A549 (cell line): Measurements from ENCODE around the gene CD209. TPM values are rescaled to one million over a fixed set of nuclear protein-coding genes. Genes with fewer than 3 reads are reported as not detected.
A peak's percentile ranks its signal among the peaks of the same experiment; 100 is the strongest.
"Not testable (repeated sequence)": the region's sequence is repeated elsewhere in the genome, so short reads cannot be mapped to it uniquely, and the experiment has no call there.

Experiments
- ATAC-seq, 2 experiments: fragments of 200-7000 bp in 1 of 2; fragments of >200 bp in 1 of 2; cut with Nextera tagmentation in 1 of 2; cut with Tn5 transposase in 1 of 2; 3 replicates each; pipeline versions ENCODE4 v1.8.0 to v1.9.1; 2018 to 2020; ENCODE audit warnings: mild to moderate bottlenecking in 1 of 2, moderate library complexity in 1 of 2
- CTCF ChIA-PET: fragments of 300-600 bp; sonication (Branson Sonifier 250); formaldehyde crosslinking; extraction: SDS; loops from one replicate; lab custom pipeline; 2021; ENCODE audit warnings: antibody characterized with exemption, inconsistent platforms; lab: Yijun Ruan, JAX
- POLR2A ChIA-PET: fragments of 350-600 bp; formaldehyde crosslinking; extraction: SDS; loops from one replicate; lab custom pipeline; 2021; ENCODE audit warnings: antibody characterized with exemption, inconsistent platforms; lab: Yijun Ruan, JAX
- DNase-seq, 2 experiments: peaks; one replicate each; pipeline versions ENCODE4 v3.0.0 to v3.0.0-alpha.2; 2011 to 2016; ENCODE audit warnings: low read depth in 1 of 2, low spot score in 1 of 2
- FAIRE-seq: peaks from 2 replicates; lab custom pipeline; 2011; peaks lifted over from hg19 to GRCh38; lab: Jason Lieb, UNC
- H3K27ac ChIP-seq, 2 experiments: fragments of >200 bp; sonication (Bioruptor Twin); formaldehyde crosslinking; 3 replicates each; pipeline ENCODE4 v1.5.1; 2016 to 2017
- H3K4me1 ChIP-seq: fragments of >200 bp; sonication (Bioruptor Twin); formaldehyde crosslinking; 3 replicates; pipeline ENCODE4 v1.6.1; 2016
- H3K4me2 ChIP-seq: fragments of >200 bp; sonication (Bioruptor Twin); formaldehyde crosslinking; 3 replicates; pipeline ENCODE4 v1.6.1; 2016
- H3K4me3 ChIP-seq: fragments of >200 bp; sonication (Bioruptor Twin); formaldehyde crosslinking; 3 replicates; pipeline ENCODE4 v1.5.1; 2016
- H3K9me3 ChIP-seq: fragments of >200 bp; sonication (Bioruptor Twin); formaldehyde crosslinking; 3 replicates; pipeline ENCODE4 v1.6.1; 2016
- BCL3 ChIP-seq: fragments of >200 bp; sonication (Bioruptor Twin); formaldehyde crosslinking; IDR thresholded peaks from 3 replicates; pipeline ENCODE4 v1.6.1; 2016
- CEBPB ChIP-seq, 2 experiments: fragments of >200 bp in 1 of 2; sonication (Bioruptor Twin) in 1 of 2; formaldehyde crosslinking in 1 of 2; IDR thresholded peaks; 2 replicates each; pipeline ENCODE4 v1.6.1; 2012 to 2016
- CTCF ChIP-seq: fragments of >200 bp; sonication (Bioruptor Twin); formaldehyde crosslinking; IDR thresholded peaks from 3 replicates; pipeline ENCODE4 v1.5.1; 2016
- EHF ChIP-seq: fragments of 250-450 bp; sonication (Bioruptor Pico); IDR thresholded peaks from 2 replicates; pipeline ENCODE4 v1.5.0; 2020; ENCODE audit warnings: mild to moderate bottlenecking
- EHMT2 ChIP-seq: fragments of 200-600 bp; sonication (generic); IDR thresholded peaks from 2 replicates; pipeline ENCODE4 v1.6.1; 2016; ENCODE audit warnings: antibody characterized with exemption, low read depth, mild to moderate bottlenecking, moderate library complexity
- ELK1 ChIP-seq: fragments of 150-350 bp; IDR thresholded peaks from 2 replicates; pipeline ENCODE4 v1.6.1; 2014; ENCODE audit warnings: low read depth, mild to moderate bottlenecking, low read length
- FOSL2 ChIP-seq, 2 experiments: fragments of 450-650 bp in 1 of 2; fragments of >200 bp in 1 of 2; sonication (Bioruptor Twin) in 1 of 2; formaldehyde crosslinking; IDR thresholded peaks; 2 replicates each; pipeline versions ENCODE4 v1.5.0 to v1.6.1; 2016 to 2020; ENCODE audit warnings: mild to moderate bottlenecking in 1 of 2, moderate library complexity in 1 of 2
- GATA3 ChIP-seq: IDR thresholded peaks from 2 replicates; pipeline ENCODE4 v1.6.1; 2012; ENCODE audit warnings: borderline replicate concordance
- HES2 ChIP-seq: fragments of >200 bp; sonication (Bioruptor Twin); formaldehyde crosslinking; IDR thresholded peaks from 2 replicates; pipeline ENCODE4 v1.6.1; 2016
- HMGXB4 ChIP-seq: fragments of 250-450 bp; sonication (Bioruptor Pico); IDR thresholded peaks from 2 replicates; pipeline ENCODE4 v1.5.0; 2021; ENCODE audit warnings: mild to moderate bottlenecking, moderate library complexity, borderline replicate concordance
- HOXB13 ChIP-seq: fragments of 250-450 bp; sonication (Bioruptor Pico); IDR thresholded peaks from 2 replicates; pipeline ENCODE4 v1.5.0; 2020; ENCODE audit warnings: low read depth, mild to moderate bottlenecking, moderate library complexity
- JUN ChIP-seq, 2 experiments: fragments of >200 bp; sonication (Bioruptor Twin); formaldehyde crosslinking; IDR thresholded peaks; 2 replicates in 1 of 2; 3 replicates in 1 of 2; pipeline ENCODE4 v1.6.1; 2016 to 2017
- MAFK ChIP-seq: fragments of 450-650 bp; IDR thresholded peaks from 2 replicates; pipeline ENCODE4 v1.6.1; 2014; ENCODE audit not compliant: partially characterized antibody
- NFE2L2 ChIP-seq: fragments of 150-350 bp; conservative IDR thresholded peaks from 2 replicates; pipeline ENCODE4 v1.6.1; 2014; ENCODE audit warnings: low read length
- PHF8 ChIP-seq: fragments of 200-600 bp; sonication (generic); IDR thresholded peaks from 2 replicates; pipeline ENCODE4 v1.6.1; 2016; ENCODE audit warnings: low read depth, mild to moderate bottlenecking, antibody characterized with exemption, moderate library complexity, borderline replicate concordance
- POLR2AphosphoS2 ChIP-seq: conservative IDR thresholded peaks from 2 replicates; pipeline ENCODE4 v1.6.1; 2012; ENCODE audit warnings: low read length, improper control_type of control experiment, inconsistent platforms
- RARB ChIP-seq: fragments of 250-450 bp; sonication (Bioruptor Pico); IDR thresholded peaks from 2 replicates; pipeline ENCODE4 v1.8.0; 2021; ENCODE audit warnings: mild to moderate bottlenecking, moderate library complexity
- RFX5 ChIP-seq: fragments of 450-650 bp; IDR thresholded peaks from 2 replicates; pipeline ENCODE4 v1.7.1; 2014; ENCODE audit warnings: antibody characterized with exemption, mild to moderate bottlenecking, moderate library complexity
- SREBF2 ChIP-seq: fragments of 450-650 bp; IDR thresholded peaks from 2 replicates; pipeline ENCODE4 v1.6.1; 2014; ENCODE audit warnings: mild to moderate bottlenecking, moderate library complexity
- USF2 ChIP-seq: fragments of 450-650 bp; IDR thresholded peaks from 2 replicates; pipeline ENCODE4 v1.6.1; 2014; ENCODE audit warnings: antibody characterized with exemption
- ZNF302 ChIP-seq: fragments of 250-450 bp; sonication (Bioruptor Pico); IDR thresholded peaks from 2 replicates; pipeline ENCODE4 v1.9.0; 2021; ENCODE audit warnings: inconsistent platforms, mild to moderate bottlenecking, moderate library complexity
- WGBS: methylation state at CpG from one replicate; pipeline ENCODE4 v1.1.6; 2017; ENCODE audit errors: missing lambda C conversion rate; 5-methylcytosine and 5-hydroxymethylcytosine counted together
- polyA plus RNA-seq, 4 experiments: library from polyadenylated mRNA; depleted of rRNA in 3 of 4; stranded (reverse); fragments of >200 nt; fragmentation: RNase III in 1 of 4; extraction: RNeasy Plus Mini Kit Qiagen cat#74134 plus additional on column Dnase treatment in 1 of 4; gene quantifications; 2 replicates in 3 of 4; 3 replicates in 1 of 4; pipeline ENCODE4 v1.2.3, GENCODE V29; 2011 to 2017

Gene CD209
- polyA plus RNA-seq, 2 of the 4 experiments (the other 2 are of a cell fraction), result not detected

GRCh38 chr19:7748756-7749155, 1.4 kb upstream of the CD209 start:
- ATAC-seq (peak; percentile 47 to 64; a peak in 3 of 6 replicates), DNase-seq (peak in 1 of 2 experiments; percentile 54), FAIRE-seq (no peak)
- TF ChIP-seq MAFK (no peak), CTCF (no peak), EHMT2 (no peak), HMGXB4 (no peak), JUN (IDR thresholded peaks at IDR 0.05) (no peak), EHF (CRISPR knock-in tag) (no peak), SREBF2 (no peak), RARB (no peak), RFX5 (no peak), HES2 (no peak)
- ChIA-PET CTCF (no interaction called here), POLR2A (no interaction called here)
- WGBS, result 10% methylated on average over 4 of the region's 4 CpGs
- Histone ChIP-seq H3K4me1 (no peaks in the 10 kb centered on the region), H3K9me3 (peaks cover 2% of the 10 kb centered on the region; the same call in 1 of the 3 replicates), H3K27ac (no peak overlapping the region), H3K4me3 (no peak overlapping the region), H3K4me2 (no peak overlapping the region)

GRCh38 chr19:7748171-7748570, 837 bp upstream of the CD209 start:
- no peak for FAIRE-seq
- no peak for ATAC-seq
- peaks cover 2% of the 10 kb centered on the region; the same call in 1 of the 3 replicates for H3K9me3 ChIP-seq
- no peak overlapping the region for H3K4me3 ChIP-seq
- CTCF ChIA-PET, result interaction anchor here (0.7 to 1.5 kb wide), 3 partner anchors 51 to 407 kb away, joined by 3 to 5 read pairs (median 4); no protein-coding TSS in a partner anchor
- TF ChIP-seq HES2, result no peak
- no peak for TF ChIP-seq ZNF302 (CRISPR knock-in tag)
- TF ChIP-seq USF2, result no peak
- TF ChIP-seq BCL3, result no peak
- no peak for TF ChIP-seq RARB
- no peak for TF ChIP-seq CEBPB (IDR thresholded peaks at IDR 0.05)
- no peak for TF ChIP-seq RFX5
- TF ChIP-seq MAFK, result no peak
- TF ChIP-seq ELK1, result no peak
- no peak for TF ChIP-seq HOXB13 (CRISPR knock-in tag)
- TF ChIP-seq NFE2L2, result no peak
- TF ChIP-seq POLR2AphosphoS2, result no peak
- TF ChIP-seq FOSL2 (IDR thresholded peaks at IDR 0.05), result no peak
- no peak for TF ChIP-seq FOSL2 (CRISPR knock-in tag; IDR thresholded peaks at IDR 0.05)
- no peak for TF ChIP-seq PHF8
- no peak for TF ChIP-seq GATA3
- POLR2A ChIA-PET, result no interaction called here
- H3K27ac ChIP-seq, result no peak overlapping the region
- no peaks in the 10 kb centered on the region for H3K4me1 ChIP-seq
- WGBS, result 0% methylated on average over 2 of the region's 2 CpGs
- no peak overlapping the region for H3K4me2 ChIP-seq
- DNase-seq, result no peak

- ATAC-seq, H3K4me2 ChIP-seq, POLR2A ChIA-PET, H3K4me3 ChIP-seq, DNase-seq, H3K9me3 ChIP-seq, FAIRE-seq, H3K4me1 ChIP-seq, H3K27ac ChIP-seq: not testable (repeated sequence)
- no CpG with 5 or more reads among the region's 4 CpGs for WGBS
- CTCF ChIA-PET, result interaction anchor here (0.9 to 1.6 kb wide), 2 partner anchors 11 to 65 kb away, joined by 3 to 6 read pairs; partner anchors contain the start of gene TRAPPC5
These were observed 1.0 kb downstream of the CD209 start for GRCh38 chr19:7746306-7746705.
